AG10803 (cell line): ENCODE data around the gene AGTRAP.
A peak's percentile ranks its signal among the peaks of the same experiment; 100 is the strongest.

Experiments
- DNase-seq: peaks from one replicate; pipeline ENCODE4 v3.0.0; 2010; ENCODE audit warnings: low read depth
- H3K4me3 ChIP-seq: 2 replicates; pipeline ENCODE4 v1.5.1; 2011; ENCODE audit warnings: mild to moderate bottlenecking, low read length, control low read depth
- CTCF ChIP-seq: conservative IDR thresholded peaks from 2 replicates; pipeline ENCODE4 v1.5.1; 2011; ENCODE audit warnings: mild to moderate bottlenecking, low read length, control low read depth, inconsistent platforms

Gene AGTRAP

GRCh38 chr1:11719313-11720032, 16.5 kb upstream of the AGTRAP start:
- peak; percentile 98 for TF ChIP-seq CTCF
- H3K4me3 ChIP-seq = peak overlapping the region; percentile 52
- DNase-seq = peak; percentile 65

GRCh38 chr1:11720033-11720376, 15.9 kb upstream of the AGTRAP start:
- no peak for DNase-seq
- TF ChIP-seq CTCF = no peak
- H3K4me3 ChIP-seq = no peak overlapping the region

- H3K4me3 ChIP-seq = no peak overlapping the region
- TF ChIP-seq CTCF = no peak
- no peak for DNase-seq
Measured at GRCh38 chr1:11720525-11720924, 15.4 kb upstream of the AGTRAP start.

GRCh38 chr1:11721311-11721710, 14.6 kb upstream of the AGTRAP start:
- H3K4me3 ChIP-seq = no peak overlapping the region
- no peak for TF ChIP-seq CTCF
- DNase-seq = no peak

GRCh38 chr1:11722538-11722937, 13.4 kb upstream of the AGTRAP start:
- no peak for TF ChIP-seq CTCF
- no peak for DNase-seq
- H3K4me3 ChIP-seq = no peak overlapping the region

- H3K4me3 ChIP-seq = no peak overlapping the region
- DNase-seq = no peak
- no peak for TF ChIP-seq CTCF
Measured at GRCh38 chr1:11725616-11726015, 10.3 kb upstream of the AGTRAP start.

- TF ChIP-seq CTCF = no peak
- H3K4me3 ChIP-seq = no peak overlapping the region
- no peak for DNase-seq
Measured at GRCh38 chr1:11727119-11727518, 8.8 kb upstream of the AGTRAP start.
